ENCODE measurements around the gene OR5T2.
"Not testable (repeated sequence)": the region's sequence is repeated elsewhere in the genome, so short reads cannot be mapped to it uniquely, and the experiment has no call there.

OR5T2 gene

GRCh38 chr11:56234155-56234554 lies at the start of gene OR5T2:
Gene OR5T2, minus strand, starts transcription at chr11:56234255. Its CDS starts 1,193 bp downstream, at chr11:56233062.
- H3K4me1 ChIP-seq (ENCODE audit: control insufficient read depth, insufficient read depth, low read length): no peaks in the 10 kb centered on the region
- H3K27me3 ChIP-seq (ENCODE audit: control insufficient read depth, insufficient read depth, low read length): no peaks in the 10 kb centered on the region
- no peak within 1 kb of the TSS for H3K4me3 ChIP-seq (ENCODE audit: low read length)
- H3K27ac ChIP-seq (ENCODE audit: low read depth, low read length): no peak within 1 kb of the TSS
- H3K9ac ChIP-seq (ENCODE audit: low read length): no peak within 1 kb of the TSS
- no peaks in the 10 kb centered on the region for H3K36me3 ChIP-seq (ENCODE audit: control insufficient read depth, insufficient read depth, low read length)

- H3K9ac ChIP-seq (ENCODE audit: low read length): no peak within 1 kb of the TSS
- H3K4me3 ChIP-seq (ENCODE audit: low read length): no peak within 1 kb of the TSS
- H3K27me3 ChIP-seq (ENCODE audit: control insufficient read depth, insufficient read depth, low read length): no peaks in the 10 kb centered on the region
- no peaks in the 10 kb centered on the region for H3K4me1 ChIP-seq (ENCODE audit: control insufficient read depth, insufficient read depth, low read length)
- H3K36me3 ChIP-seq (ENCODE audit: control insufficient read depth, insufficient read depth, low read length): no peaks in the 10 kb centered on the region
- no peak within 1 kb of the TSS for H3K27ac ChIP-seq (ENCODE audit: low read depth, low read length)
These were observed 39.8 kb upstream of the OR5T2 start, which contains the start of gene OR5T1 for GRCh38 chr11:56273854-56274253. Gene OR5T1, plus strand, starts transcription at chr11:56274154. Its CDS starts 1,485 bp downstream, at chr11:56275639.

- no peak overlapping the region for H3K4me3 ChIP-seq (ENCODE audit: low read length)
- no peak overlapping the region for H3K9ac ChIP-seq (ENCODE audit: low read length)
- H3K27ac ChIP-seq (ENCODE audit: low read depth, low read length): no peak overlapping the region
- H3K4me1 ChIP-seq (ENCODE audit: control insufficient read depth, insufficient read depth, low read length): no peaks in the 10 kb centered on the region
- no peaks in the 10 kb centered on the region for H3K27me3 ChIP-seq (ENCODE audit: control insufficient read depth, insufficient read depth, low read length)
- H3K36me3 ChIP-seq (ENCODE audit: control insufficient read depth, insufficient read depth, low read length): no peaks in the 10 kb centered on the region
These were observed 37.0 kb upstream of the OR5T2 start for GRCh38 chr11:56271092-56271491.

GRCh38 chr11:56251954-56252353 lies 17.9 kb upstream of the OR5T2 start, which contains the start of gene OR5T3:
Gene OR5T3, plus strand, starts transcription at chr11:56252254. Its CDS starts 0 bp downstream, at chr11:56252254.
- Histone ChIP-seq H3K4me3 (ENCODE audit: low read length) (no peak within 1 kb of the TSS), H3K4me1 (ENCODE audit: control insufficient read depth, insufficient read depth, low read length) (no peaks in the 10 kb centered on the region), H3K27ac (ENCODE audit: low read depth, low read length) (no peak within 1 kb of the TSS), H3K36me3 (ENCODE audit: control insufficient read depth, insufficient read depth, low read length) (no peaks in the 10 kb centered on the region), H3K27me3 (ENCODE audit: control insufficient read depth, insufficient read depth, low read length) (no peaks in the 10 kb centered on the region), H3K9ac (ENCODE audit: low read length) (no peak within 1 kb of the TSS)

- H3K4me1 ChIP-seq (ENCODE audit: control insufficient read depth, insufficient read depth, low read length); H3K27ac ChIP-seq (ENCODE audit: low read depth, low read length); H3K27me3 ChIP-seq (ENCODE audit: control insufficient read depth, insufficient read depth, low read length); H3K9ac ChIP-seq (ENCODE audit: low read length); H3K4me3 ChIP-seq (ENCODE audit: low read length); H3K36me3 ChIP-seq (ENCODE audit: control insufficient read depth, insufficient read depth, low read length): not testable (repeated sequence)
These were observed 14.3 kb downstream of the OR5T2 start for GRCh38 chr11:56219735-56220134.

GRCh38 chr11:56214537-56214936 lies 19.5 kb downstream of the OR5T2 start:
- Histone ChIP-seq H3K4me3 (ENCODE audit: low read length) (no peak overlapping the region), H3K27me3 (ENCODE audit: control insufficient read depth, insufficient read depth, low read length) (no peaks in the 10 kb centered on the region), H3K27ac (ENCODE audit: low read depth, low read length) (no peak overlapping the region), H3K36me3 (ENCODE audit: control insufficient read depth, insufficient read depth, low read length) (no peaks in the 10 kb centered on the region), H3K4me1 (ENCODE audit: control insufficient read depth, insufficient read depth, low read length) (no peaks in the 10 kb centered on the region), H3K9ac (ENCODE audit: low read length) (no peak overlapping the region)

GRCh38 chr11:56207790-56208189 lies 26.3 kb downstream of the OR5T2 start:
- Histone ChIP-seq H3K4me3 (ENCODE audit: low read length) (no peak overlapping the region), H3K36me3 (ENCODE audit: control insufficient read depth, insufficient read depth, low read length) (no peaks in the 10 kb centered on the region), H3K9ac (ENCODE audit: low read length) (no peak overlapping the region), H3K27ac (ENCODE audit: low read depth, low read length) (no peak overlapping the region), H3K27me3 (ENCODE audit: control insufficient read depth, insufficient read depth, low read length) (no peaks in the 10 kb centered on the region), H3K4me1 (ENCODE audit: control insufficient read depth, insufficient read depth, low read length) (no peaks in the 10 kb centered on the region)

- Histone ChIP-seq H3K9ac (ENCODE audit: low read length) (no peak overlapping the region), H3K27me3 (ENCODE audit: control insufficient read depth, insufficient read depth, low read length) (no peaks in the 10 kb centered on the region), H3K36me3 (ENCODE audit: control insufficient read depth, insufficient read depth, low read length) (no peaks in the 10 kb centered on the region), H3K4me3 (ENCODE audit: low read length) (no peak overlapping the region), H3K27ac (ENCODE audit: low read depth, low read length) (no peak overlapping the region), H3K4me1 (ENCODE audit: control insufficient read depth, insufficient read depth, low read length) (no peaks in the 10 kb centered on the region)
These were observed 36.7 kb downstream of the OR5T2 start for GRCh38 chr11:56197367-56197766.

- no peak overlapping the region for H3K9ac ChIP-seq (ENCODE audit: low read length)
- no peaks in the 10 kb centered on the region for H3K36me3 ChIP-seq (ENCODE audit: control insufficient read depth, insufficient read depth, low read length)
- H3K4me1 ChIP-seq (ENCODE audit: control insufficient read depth, insufficient read depth, low read length): no peaks in the 10 kb centered on the region
- H3K27me3 ChIP-seq (ENCODE audit: control insufficient read depth, insufficient read depth, low read length): no peaks in the 10 kb centered on the region
- H3K4me3 ChIP-seq (ENCODE audit: low read length): no peak overlapping the region
- no peak overlapping the region for H3K27ac ChIP-seq (ENCODE audit: low read depth, low read length)
These were observed 37.4 kb downstream of the OR5T2 start for GRCh38 chr11:56196705-56197104.

- Histone ChIP-seq H3K4me1 (ENCODE audit: control insufficient read depth, insufficient read depth, low read length) (no peaks in the 10 kb centered on the region), H3K36me3 (ENCODE audit: control insufficient read depth, insufficient read depth, low read length) (no peaks in the 10 kb centered on the region), H3K4me3 (ENCODE audit: low read length) (no peak overlapping the region), H3K27ac (ENCODE audit: low read depth, low read length) (no peak overlapping the region), H3K9ac (ENCODE audit: low read length) (no peak overlapping the region), H3K27me3 (ENCODE audit: control insufficient read depth, insufficient read depth, low read length) (no peaks in the 10 kb centered on the region)
These were observed 45.5 kb downstream of the OR5T2 start for GRCh38 chr11:56188602-56189001.

GRCh38 chr11:56183459-56183858 lies 50.6 kb downstream of the OR5T2 start:
- Histone ChIP-seq H3K36me3 (ENCODE audit: control insufficient read depth, insufficient read depth, low read length) (no peaks in the 10 kb centered on the region), H3K27ac (ENCODE audit: low read depth, low read length) (no peak overlapping the region), H3K9ac (ENCODE audit: low read length) (no peak overlapping the region), H3K27me3 (ENCODE audit: control insufficient read depth, insufficient read depth, low read length) (no peaks in the 10 kb centered on the region), H3K4me1 (ENCODE audit: control insufficient read depth, insufficient read depth, low read length) (no peaks in the 10 kb centered on the region), H3K4me3 (ENCODE audit: low read length) (no peak overlapping the region)

Measured in rectal smooth muscle tissue (tissue), 1 donor.